ENCODE results near the gene ANKFY1. TPM values are rescaled to one million over a fixed set of nuclear protein-coding genes. Genes with fewer than 3 reads are reported as not detected.

ANKFY1 gene
- total and polyA plus RNA-seq, 2 donors (not counting 3 experiments of a cell fraction or from before 2014, with no cell fraction given) = 30.6 to 51.1 TPM

- intact Hi-C loops (cut with micrococcal nuclease) = no loop called here
- Histone ChIP-seq H3K27me3 (ENCODE audit: control insufficient read depth in 2 of 2, insufficient read depth in 2 of 2, low read length in 2 of 2) (no peaks in the 10 kb centered on the region), H3K4me3 (replicated peaks in 1 of 3; ENCODE audit: insufficient read depth in 1 of 3, low read depth in 1 of 3, low read length in 3 of 3) (no peak overlapping the region), H3K4me2 (ENCODE audit: insufficient read depth, low read length) (no peak overlapping the region), H3K9me3 (replicated peaks; ENCODE audit: control insufficient read depth, insufficient read depth, low read length) (no peaks in the 10 kb centered on the region), H3K9me1 (replicated peaks; ENCODE audit: control insufficient read depth, extremely low read depth, insufficient read depth, low read length) (no peaks in the 10 kb centered on the region), H3K27ac (ENCODE audit: insufficient read depth, low read depth, low read length) (no peak overlapping the region), H3K79me2 (ENCODE audit: control insufficient read depth, insufficient read depth, low read length) (no peaks in the 10 kb centered on the region), H3K4me1 (ENCODE audit: control insufficient read depth, extremely low read depth, insufficient read depth, low read length) (peaks cover 4% of the 10 kb centered on the region), H4K20me1 (replicated peaks; ENCODE audit: control insufficient read depth, extremely low read depth, insufficient read depth, low read length) (no peaks in the 10 kb centered on the region), H3K36me3 (ENCODE audit: control insufficient read depth in 2 of 2, extremely low read depth in 1 of 2, insufficient read depth in 2 of 2, low read length in 2 of 2) (no peaks in the 10 kb centered on the region), H2AFZ (ENCODE audit: low read depth, low read length) (no peak overlapping the region), H3K9ac (replicated peaks; ENCODE audit: extremely low read depth, insufficient read depth, low read length) (no peak overlapping the region)
- FAIRE-seq = no peak
- no peak for DNase-seq (ENCODE audit: low read depth, low spot score)
- ChIA-PET CTCF (interaction anchor here (1.2 to 1.8 kb wide), 2 partner anchors 9 to 15 kb away, joined by 4 to 6 read pairs; partner anchors contain the start of genes CYB5D2 and ZZEF1), POLR2A (interaction anchor here (1.7 to 1.8 kb wide), 2 partner anchors 15 kb away, joined by 4 to 7 read pairs; partner anchors contain the start of genes CYB5D2 and ZZEF1)
- no TSS peak for BruUV-seq (replicated peaks)
- dilution Hi-C loops (cut with MboI; ENCODE audit: extremely low pct_ligation_motif_present, low sequenced_read_pairs) = no loop called here
- TF ChIP-seq, protein P1, sequence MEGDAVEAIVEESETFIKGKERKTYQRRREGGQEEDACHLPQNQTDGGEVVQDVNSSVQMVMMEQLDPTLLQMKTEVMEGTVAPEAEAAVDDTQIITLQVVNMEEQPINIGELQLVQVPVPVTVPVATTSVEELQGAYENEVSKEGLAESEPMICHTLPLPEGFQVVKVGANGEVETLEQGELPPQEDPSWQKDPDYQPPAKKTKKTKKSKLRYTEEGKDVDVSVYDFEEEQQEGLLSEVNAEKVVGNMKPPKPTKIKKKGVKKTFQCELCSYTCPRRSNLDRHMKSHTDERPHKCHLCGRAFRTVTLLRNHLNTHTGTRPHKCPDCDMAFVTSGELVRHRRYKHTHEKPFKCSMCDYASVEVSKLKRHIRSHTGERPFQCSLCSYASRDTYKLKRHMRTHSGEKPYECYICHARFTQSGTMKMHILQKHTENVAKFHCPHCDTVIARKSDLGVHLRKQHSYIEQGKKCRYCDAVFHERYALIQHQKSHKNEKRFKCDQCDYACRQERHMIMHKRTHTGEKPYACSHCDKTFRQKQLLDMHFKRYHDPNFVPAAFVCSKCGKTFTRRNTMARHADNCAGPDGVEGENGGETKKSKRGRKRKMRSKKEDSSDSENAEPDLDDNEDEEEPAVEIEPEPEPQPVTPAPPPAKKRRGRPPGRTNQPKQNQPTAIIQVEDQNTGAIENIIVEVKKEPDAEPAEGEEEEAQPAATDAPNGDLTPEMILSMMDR (IDR thresholded peaks at IDR 0.05; ENCODE audit: extremely low read depth in 1 of 2, insufficient read depth in 1 of 2, low read depth in 1 of 2, low read length in 2 of 2) = no peak
- no peak for TF ChIP-seq JUN (IDR thresholded peaks at IDR 0.05; ENCODE audit: borderline replicate concordance, insufficient read depth, insufficient read length, low read depth)
- TF ChIP-seq POLR2A (IDR thresholded peaks at IDR 0.05; ENCODE audit: low read depth, low read length) = no peak
- no peak for TF ChIP-seq MAX (IDR thresholded peaks at IDR 0.05; ENCODE audit: insufficient read depth, insufficient read length)
- no peak for TF ChIP-seq MYC (IDR thresholded peaks at IDR 0.05; ENCODE audit: low read depth, low read length)
- no peak for TF ChIP-seq GATA2 (IDR thresholded peaks at IDR 0.05; ENCODE audit: insufficient read depth, insufficient read length, low read depth, low read length)
- no peak for TF ChIP-seq POLR2AphosphoS5 (IDR thresholded peaks at IDR 0.05; ENCODE audit: insufficient read depth, low read depth, low read length)
- no peak for TF ChIP-seq EZH2 (IDR thresholded peaks at IDR 0.05; ENCODE audit: borderline replicate concordance, low read depth, low read length, severe bottlenecking)
- no peak for TF ChIP-seq FOS (IDR thresholded peaks at IDR 0.05; ENCODE audit: borderline replicate concordance, insufficient read depth, low read length)
Measured at GRCh38 chr17:4157618-4158333, 106.0 kb downstream of the ANKFY1 start.

All from endothelial cell of umbilical vein (primary cell).